VCaP (cell line): ENCODE data around the gene PRPS1L1.

Source experiments
- H3K27ac ChIP-seq: fragments of 450-650 bp; 2 replicates; pipeline ENCODE4 v1.5.1; 2017
- TF ChIP-seq, protein P1 (sequence below): fragments of 450-650 bp; conservative IDR thresholded peaks from 2 replicates; pipeline ENCODE4 v1.5.1; 2017; ENCODE audit warnings: mild to moderate bottlenecking, moderate library complexity

The PRPS1L1 gene

DNA sequence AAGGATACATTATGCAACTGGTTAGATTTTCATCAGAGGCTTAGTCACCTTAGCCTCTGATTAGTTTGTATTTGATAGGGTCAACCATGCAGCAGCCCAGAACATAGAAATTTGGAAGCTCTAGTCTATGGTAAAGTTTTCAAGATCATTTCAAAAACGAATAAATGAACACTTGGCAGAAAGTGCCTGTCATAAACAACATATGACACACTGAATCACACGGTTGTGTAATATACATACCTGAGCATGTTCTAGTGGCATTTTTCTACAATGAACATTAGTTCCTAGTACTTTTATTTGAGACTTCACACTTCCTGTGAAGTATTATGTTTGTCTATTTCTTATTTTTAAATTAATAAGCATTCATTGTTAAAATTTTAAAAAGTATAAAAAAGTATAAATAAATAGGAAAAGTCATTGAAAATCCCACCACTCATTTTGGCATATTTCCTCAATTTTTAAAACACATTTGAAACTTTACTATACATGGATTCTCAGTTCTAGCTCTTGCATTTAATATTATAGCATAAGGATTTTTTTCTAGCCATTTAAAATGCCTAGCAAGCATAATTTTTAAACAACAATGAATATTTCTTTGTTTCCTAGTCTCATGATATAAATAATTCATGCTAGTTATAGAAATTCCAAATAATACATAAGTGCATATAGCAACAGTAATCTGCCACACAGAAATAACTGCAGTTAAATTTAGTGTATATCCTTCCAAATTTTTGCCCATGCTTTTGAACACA lies 25.7 kb upstream of the PRPS1L1 start:
- no peak overlapping the region for H3K27ac ChIP-seq
- TF ChIP-seq, protein P1, sequence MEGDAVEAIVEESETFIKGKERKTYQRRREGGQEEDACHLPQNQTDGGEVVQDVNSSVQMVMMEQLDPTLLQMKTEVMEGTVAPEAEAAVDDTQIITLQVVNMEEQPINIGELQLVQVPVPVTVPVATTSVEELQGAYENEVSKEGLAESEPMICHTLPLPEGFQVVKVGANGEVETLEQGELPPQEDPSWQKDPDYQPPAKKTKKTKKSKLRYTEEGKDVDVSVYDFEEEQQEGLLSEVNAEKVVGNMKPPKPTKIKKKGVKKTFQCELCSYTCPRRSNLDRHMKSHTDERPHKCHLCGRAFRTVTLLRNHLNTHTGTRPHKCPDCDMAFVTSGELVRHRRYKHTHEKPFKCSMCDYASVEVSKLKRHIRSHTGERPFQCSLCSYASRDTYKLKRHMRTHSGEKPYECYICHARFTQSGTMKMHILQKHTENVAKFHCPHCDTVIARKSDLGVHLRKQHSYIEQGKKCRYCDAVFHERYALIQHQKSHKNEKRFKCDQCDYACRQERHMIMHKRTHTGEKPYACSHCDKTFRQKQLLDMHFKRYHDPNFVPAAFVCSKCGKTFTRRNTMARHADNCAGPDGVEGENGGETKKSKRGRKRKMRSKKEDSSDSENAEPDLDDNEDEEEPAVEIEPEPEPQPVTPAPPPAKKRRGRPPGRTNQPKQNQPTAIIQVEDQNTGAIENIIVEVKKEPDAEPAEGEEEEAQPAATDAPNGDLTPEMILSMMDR, result no peak

DNA sequence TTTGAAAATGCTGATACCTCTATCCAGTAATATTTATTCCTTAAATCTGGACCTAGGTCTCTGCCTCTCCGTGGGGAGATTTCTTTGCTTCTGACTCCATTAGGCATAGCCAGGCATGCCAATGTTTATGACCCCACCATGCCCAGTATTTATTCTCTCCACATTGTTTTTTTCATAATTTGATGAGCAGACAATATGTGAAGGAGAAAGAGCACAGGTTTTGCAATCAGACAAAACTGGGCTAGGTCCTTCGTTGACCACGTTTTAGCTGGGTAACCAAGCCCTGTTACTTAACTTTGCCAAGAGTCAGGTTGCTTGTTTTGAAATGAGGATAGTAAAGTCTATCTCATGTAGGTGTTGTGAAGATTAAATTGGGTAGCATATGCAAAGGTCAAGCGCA lies 21.6 kb upstream of the PRPS1L1 start:
- H3K27ac ChIP-seq, result no peak overlapping the region
- TF ChIP-seq, protein P1, result no peak

DNA sequence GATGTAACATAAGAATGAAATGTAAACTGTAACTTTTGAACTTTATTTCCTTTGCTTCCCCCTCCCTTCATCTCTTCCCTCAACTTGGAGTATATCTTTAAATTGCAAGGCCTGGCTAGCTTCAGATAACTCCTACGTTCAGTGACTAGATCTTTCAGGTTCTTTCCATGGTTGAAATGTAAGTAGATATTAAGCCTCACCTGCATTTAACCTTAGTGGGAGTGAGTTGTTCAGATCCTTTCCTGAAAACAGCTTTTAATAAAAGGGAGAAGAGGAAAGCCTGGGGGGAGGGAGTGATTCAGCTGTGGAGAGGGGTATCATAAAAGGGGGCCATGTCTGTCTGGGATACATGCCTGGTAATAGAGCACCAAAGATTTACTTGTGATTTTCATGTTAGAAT lies 19.0 kb upstream of the PRPS1L1 start:
- no peak overlapping the region for H3K27ac ChIP-seq
- TF ChIP-seq, protein P1, result no peak

DNA sequence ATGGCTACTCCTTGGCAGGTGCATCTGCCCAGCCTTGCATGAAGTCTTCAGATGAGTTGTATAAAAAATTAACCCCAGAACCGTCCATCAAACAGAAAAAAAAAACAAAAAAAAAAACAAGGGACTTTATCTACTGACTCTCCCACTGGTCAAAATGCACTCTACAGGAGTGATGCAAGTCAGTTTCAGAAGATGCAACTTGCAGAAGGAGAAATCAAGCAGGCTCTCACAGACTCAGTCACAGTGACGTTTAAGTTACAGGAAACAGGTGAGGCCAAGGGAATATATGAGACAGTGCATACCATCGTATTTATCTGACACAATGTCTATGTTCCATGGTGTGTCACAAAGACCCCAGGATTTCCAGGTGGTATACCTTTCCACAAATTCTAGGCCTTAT lies 17.5 kb upstream of the PRPS1L1 start:
- TF ChIP-seq, protein P1, result no peak
- H3K27ac ChIP-seq, result no peak overlapping the region

DNA sequence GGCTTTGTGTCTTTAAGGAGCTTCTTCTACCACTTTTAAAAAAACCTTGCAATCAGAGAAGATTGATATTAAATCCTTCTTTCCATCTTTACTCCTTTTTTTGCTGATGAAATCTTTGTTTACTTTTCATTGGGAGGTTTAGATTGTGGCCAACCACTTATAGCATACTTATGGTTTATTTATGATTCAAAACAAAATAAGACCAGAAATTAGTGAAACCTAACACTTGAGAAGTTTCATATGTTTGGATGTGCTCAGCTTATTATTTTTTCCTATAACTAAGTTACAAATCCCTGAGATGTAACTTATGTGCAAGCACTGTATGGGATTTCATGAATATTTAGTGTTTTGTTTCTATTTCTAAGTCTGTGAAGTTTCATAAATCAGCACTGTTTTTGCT lies 13.5 kb upstream of the PRPS1L1 start:
- no peak overlapping the region for H3K27ac ChIP-seq
- TF ChIP-seq, protein P1, result no peak

DNA sequence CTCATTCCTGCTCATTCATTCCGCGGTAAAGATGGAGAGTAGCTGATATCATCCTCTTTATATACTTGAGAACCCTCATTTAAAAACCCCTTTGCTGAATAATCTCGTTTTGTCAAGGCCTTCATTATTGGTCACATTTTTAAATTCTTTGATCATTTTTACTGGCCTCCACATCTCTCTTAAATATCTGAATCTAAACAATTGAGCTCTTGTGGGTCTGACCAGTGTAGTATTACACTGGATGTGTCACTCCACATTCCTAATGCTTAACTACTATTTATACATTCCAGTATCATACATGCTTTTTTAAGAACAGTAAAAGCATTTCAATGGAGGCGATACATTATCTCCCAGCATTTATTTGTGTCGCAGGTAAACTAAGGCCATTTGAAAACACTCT lies 12.6 kb upstream of the PRPS1L1 start:
- no peak overlapping the region for H3K27ac ChIP-seq
- TF ChIP-seq, protein P1, result no peak

DNA sequence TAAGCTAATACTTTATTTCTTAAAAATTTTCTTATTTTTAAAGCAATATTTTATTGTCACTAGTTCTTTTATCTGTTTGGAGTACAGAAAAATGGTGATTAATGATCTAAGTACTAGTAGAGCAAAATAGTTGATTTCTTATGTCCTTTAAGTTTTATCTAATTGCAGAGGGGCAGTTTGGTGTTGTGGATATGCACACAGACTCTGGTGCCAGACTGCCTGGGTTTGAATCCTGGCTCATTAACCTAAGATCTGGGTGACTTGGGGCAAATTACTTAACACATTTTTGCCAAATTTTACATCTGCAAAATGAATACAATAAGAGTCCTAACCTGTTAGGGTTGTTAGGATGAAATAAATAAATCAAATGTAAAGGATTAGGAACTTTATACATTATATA lies 10.7 kb upstream of the PRPS1L1 start:
- TF ChIP-seq, protein P1, result no peak
- no peak overlapping the region for H3K27ac ChIP-seq
